ENCODE results near the gene WFS1. TPM values are rescaled to one million over a fixed set of nuclear protein-coding genes. Genes with fewer than 3 reads are reported as not detected.

Gene WFS1
- polyA plus RNA-seq, 1 of the 3 experiments (the other 2 are of a cell fraction), result 18.7 TPM

- Histone ChIP-seq H3K4me3 (ENCODE audit: low read depth in 2 of 2, low read length in 1 of 2) (no peak overlapping the region), H3K9ac (no peak overlapping the region), H3K9me3 (no peaks in the 10 kb centered on the region), H3K9me2 (no peaks in the 10 kb centered on the region), H3K79me2 (ENCODE audit: insufficient read depth) (no peaks in the 10 kb centered on the region), H3K4me2 (no peak overlapping the region), H3K27me3 (ENCODE audit: insufficient read depth) (no peaks in the 10 kb centered on the region), H4K20me1 (ENCODE audit: insufficient read depth) (no peaks in the 10 kb centered on the region), H3K4me1 (ENCODE audit: control insufficient read depth in 1 of 2, insufficient read depth in 2 of 2, low read depth in 1 of 2, low read length in 1 of 2) (no peaks in the 10 kb centered on the region), H2AFZ (ENCODE audit: low read depth) (no peak overlapping the region), H3F3A (replicated peaks; ENCODE audit: insufficient read depth) (no peaks in the 10 kb centered on the region), H3K36me3 (replicated peaks in 1 of 2; ENCODE audit: control insufficient read depth in 1 of 2, insufficient read depth in 2 of 2, low read length in 1 of 2) (no peaks in the 10 kb centered on the region), H3K27ac (ENCODE audit: low read depth in 2 of 2, low read length in 1 of 2) (no peak overlapping the region)
- no peak for DNase-seq
- no peak for TF ChIP-seq NRF1 (IDR thresholded peaks at IDR 0.05; ENCODE audit: low read depth, low read length)
- no peak for TF ChIP-seq NFIC (IDR thresholded peaks at IDR 0.05; ENCODE audit: borderline replicate concordance)
- no peak for TF ChIP-seq TCF12 (IDR thresholded peaks at IDR 0.05)
- no peak for TF ChIP-seq TAF1 (IDR thresholded peaks at IDR 0.05; ENCODE audit: borderline replicate concordance, low read depth, low read length)
- TF ChIP-seq RFX5 (IDR thresholded peaks at IDR 0.05; ENCODE audit: low read length), result no peak
- ChIA-PET CTCF (interaction anchor here (1.6 to 12.4 kb wide), 5 partner anchors 10 to 341 kb away, joined by 3 to 123 read pairs (median 8); no protein-coding TSS in a partner anchor), POLR2A (no interaction called here)
- 41% methylated on average over 4 of the region's 13 CpGs for WGBS (ENCODE audit: low lambda C conversion rate)
Observed at GRCh38 chr4:6339818-6340445, 70.3 kb downstream of the WFS1 start.

DNA sequence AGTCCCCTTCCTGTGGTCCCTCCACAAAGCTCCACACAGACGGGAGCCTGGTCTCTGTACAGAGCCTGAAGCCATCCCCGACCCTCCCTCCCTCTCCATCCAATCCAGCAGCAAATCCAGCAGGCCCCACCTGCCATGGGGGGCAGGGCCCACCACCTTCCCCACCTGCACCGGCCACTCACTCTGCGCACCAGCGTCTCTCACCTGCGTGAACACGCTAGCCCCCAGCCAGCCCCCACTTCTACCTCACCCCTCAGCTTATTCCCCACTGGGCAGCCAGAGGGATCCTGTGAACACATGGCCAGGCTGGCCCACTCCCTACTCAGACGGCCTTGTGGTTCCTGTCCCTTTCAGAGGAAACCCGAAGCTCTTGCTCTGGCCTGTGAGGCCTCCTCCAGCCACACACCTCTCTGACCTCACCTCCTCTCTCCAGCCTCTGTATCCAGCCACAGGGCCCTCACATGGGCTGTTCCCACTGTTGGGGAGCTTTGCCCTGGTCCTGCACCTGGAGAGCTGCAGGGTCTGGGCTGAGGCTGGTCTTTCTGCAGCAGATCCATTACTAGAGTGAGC lies 70.9 kb downstream of the WFS1 start:
- Histone ChIP-seq H3K79me2 (ENCODE audit: insufficient read depth) (no peaks in the 10 kb centered on the region), H3K36me3 (replicated peaks in 1 of 2; ENCODE audit: control insufficient read depth in 1 of 2, insufficient read depth in 2 of 2, low read length in 1 of 2) (no peaks in the 10 kb centered on the region), H3K4me3 (ENCODE audit: low read depth in 2 of 2, low read length in 1 of 2) (no peak overlapping the region), H3K4me2 (no peak overlapping the region), H3K9me3 (no peaks in the 10 kb centered on the region), H3K27me3 (ENCODE audit: insufficient read depth) (no peaks in the 10 kb centered on the region), H3K4me1 (ENCODE audit: control insufficient read depth in 1 of 2, insufficient read depth in 2 of 2, low read depth in 1 of 2, low read length in 1 of 2) (no peaks in the 10 kb centered on the region), H2AFZ (ENCODE audit: low read depth) (no peak overlapping the region), H4K20me1 (ENCODE audit: insufficient read depth) (no peaks in the 10 kb centered on the region), H3K9ac (no peak overlapping the region), H3K9me2 (no peaks in the 10 kb centered on the region), H3F3A (replicated peaks; ENCODE audit: insufficient read depth) (no peaks in the 10 kb centered on the region), H3K27ac (ENCODE audit: low read depth in 2 of 2, low read length in 1 of 2) (no peak overlapping the region)
- WGBS (ENCODE audit: low lambda C conversion rate), result 64% methylated on average over 9 of the region's 9 CpGs
- TF ChIP-seq EP300 (IDR thresholded peaks at IDR 0.05; ENCODE audit: borderline replicate concordance in 1 of 2, low read depth in 1 of 2, low read length in 1 of 2), result no peak
- no peak for TF ChIP-seq TEAD4 (IDR thresholded peaks at IDR 0.05; ENCODE audit: borderline replicate concordance, insufficient read depth)
- no peak for TF ChIP-seq MXI1 (IDR thresholded peaks at IDR 0.05; ENCODE audit: low read depth, low read length)
- TF ChIP-seq RCOR1 (IDR thresholded peaks at IDR 0.05; ENCODE audit: low read length), result no peak
- TF ChIP-seq IRF3 (IDR thresholded peaks at IDR 0.05; ENCODE audit: low read depth, low read length), result no peak
- TF ChIP-seq USF1 (IDR thresholded peaks at IDR 0.05; ENCODE audit: borderline replicate concordance, low read depth), result no peak
- TF ChIP-seq, protein P1, sequence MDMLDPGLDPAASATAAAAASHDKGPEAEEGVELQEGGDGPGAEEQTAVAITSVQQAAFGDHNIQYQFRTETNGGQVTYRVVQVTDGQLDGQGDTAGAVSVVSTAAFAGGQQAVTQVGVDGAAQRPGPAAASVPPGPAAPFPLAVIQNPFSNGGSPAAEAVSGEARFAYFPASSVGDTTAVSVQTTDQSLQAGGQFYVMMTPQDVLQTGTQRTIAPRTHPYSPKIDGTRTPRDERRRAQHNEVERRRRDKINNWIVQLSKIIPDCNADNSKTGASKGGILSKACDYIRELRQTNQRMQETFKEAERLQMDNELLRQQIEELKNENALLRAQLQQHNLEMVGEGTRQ (IDR thresholded peaks at IDR 0.05; ENCODE audit: borderline replicate concordance, low read depth, low read length), result no peak
- TF ChIP-seq RXRA (IDR thresholded peaks at IDR 0.05; ENCODE audit: borderline replicate concordance, low read depth), result no peak
- no peak for TF ChIP-seq RFX5 (IDR thresholded peaks at IDR 0.05; ENCODE audit: low read length)
- no peak for TF ChIP-seq TCF12 (IDR thresholded peaks at IDR 0.05)
- no peak for TF ChIP-seq MEF2A (IDR thresholded peaks at IDR 0.05; ENCODE audit: borderline replicate concordance, low read depth)
- TF ChIP-seq GATA2 (CRISPR knock-in tag; IDR thresholded peaks at IDR 0.05), result no peak
- TF ChIP-seq SMC3 (IDR thresholded peaks at IDR 0.05; ENCODE audit: low read depth, low read length), result no peak
- no peak for TF ChIP-seq RAD21 (IDR thresholded peaks at IDR 0.05; ENCODE audit: low read length)
- TF ChIP-seq CTCF (IDR thresholded peaks at IDR 0.05), result no peak
- DNase-seq, result no peak
- POLR2A ChIA-PET, result no interaction called here
- CTCF ChIA-PET, result interaction anchor here (1.6 to 12.4 kb wide), 5 partner anchors 11 to 342 kb away, joined by 3 to 123 read pairs (median 8); no protein-coding TSS in a partner anchor
